Left hindlimb (tissue), 1 donor: ENCODE measurements around the gene RGMB.

Source experiments
- DNase-seq: peaks from one replicate; pipeline ENCODE4 v3.0.0-alpha.2; 2018

The RGMB gene

DNA sequence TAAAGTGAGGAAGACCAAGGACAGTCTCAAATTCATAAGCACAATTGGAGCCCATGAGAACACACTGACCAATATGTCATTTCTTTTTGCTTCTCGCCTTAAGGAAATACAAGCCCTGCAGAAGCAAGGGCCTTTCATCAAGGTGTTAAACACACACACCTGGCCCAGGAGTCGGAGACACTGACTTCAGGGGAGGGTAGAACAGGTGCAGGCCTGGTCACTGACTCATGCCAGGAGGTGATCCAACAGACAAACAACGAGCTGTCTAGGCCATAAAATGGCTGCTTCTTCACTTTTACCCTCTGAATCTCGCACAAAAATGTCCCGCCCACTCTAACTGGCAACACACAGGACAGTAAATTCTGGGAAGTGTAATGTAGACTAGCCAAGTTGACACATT is 62.7 kb downstream of the RGMB start:
- DNase-seq, result no peak

- no peak for DNase-seq
Observed at GRCh38 chr5:98839469-98840383, 66.3 kb downstream of the RGMB start.

DNA sequence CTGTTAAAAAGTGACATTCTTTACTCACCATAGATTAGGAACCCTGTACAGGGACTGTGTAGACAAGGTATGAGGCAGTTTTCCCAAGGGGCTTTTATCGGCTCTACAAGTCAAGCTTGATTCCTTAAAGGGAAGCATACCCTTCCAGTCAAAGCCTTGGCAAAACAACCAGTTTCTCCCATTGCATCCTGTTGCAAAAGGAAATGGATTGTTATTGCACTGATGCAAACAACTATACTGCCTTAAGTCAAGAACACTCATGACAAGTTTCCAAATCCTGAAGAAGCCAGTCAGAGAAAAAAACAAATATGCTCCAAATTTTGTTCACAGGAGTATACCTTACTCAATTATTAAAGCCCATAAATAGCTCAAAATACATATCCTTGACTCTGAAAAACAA is 67.5 kb downstream of the RGMB start:
- no peak for DNase-seq

- no peak for DNase-seq
Observed at GRCh38 chr5:98843481-98843880, 70.0 kb downstream of the RGMB start.

DNA sequence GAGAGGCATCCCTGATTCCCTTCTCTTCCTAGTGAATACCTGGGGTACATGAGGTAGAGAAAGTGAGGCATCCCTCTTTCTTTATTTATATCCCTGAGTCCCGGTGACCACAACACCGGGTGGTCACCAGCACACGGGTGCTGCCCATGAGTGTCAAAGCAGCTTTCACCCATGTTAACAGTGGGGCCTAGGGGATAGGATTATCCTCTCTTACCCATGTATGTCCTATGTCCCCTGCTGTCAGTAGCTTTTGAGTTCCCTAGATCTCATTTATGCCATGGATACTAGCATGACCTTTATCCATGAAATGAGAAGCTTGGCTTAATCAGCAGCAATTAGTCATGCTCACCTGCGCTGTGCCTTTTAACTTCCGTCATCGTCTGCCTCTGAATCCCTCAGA is 71.4 kb downstream of the RGMB start:
- DNase-seq, result no peak

DNA sequence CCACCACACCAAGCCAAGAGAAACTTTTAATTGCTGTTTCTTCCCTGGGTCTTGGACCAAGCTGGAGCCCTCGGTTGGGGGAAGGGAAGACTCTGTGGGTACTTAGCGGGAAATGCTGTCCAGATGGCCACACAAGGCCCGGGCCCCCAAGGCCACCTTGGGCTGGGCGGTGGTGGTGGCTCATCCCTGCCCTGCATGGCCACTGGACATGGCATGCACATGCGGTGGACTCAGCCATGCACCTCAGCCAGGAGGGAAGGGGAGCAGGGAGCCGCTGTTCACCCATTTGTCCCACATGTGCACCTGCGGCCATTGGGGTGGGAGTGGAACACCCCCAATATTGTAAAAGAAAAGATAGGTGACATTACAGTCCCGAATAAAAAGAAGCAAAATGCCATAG is 72.4 kb downstream of the RGMB start:
- DNase-seq, result no peak
